HG03378 (cell line): Measurements from ENCODE around the gene IFNK.
"Not testable (repeated sequence)": the region's sequence is repeated elsewhere in the genome, so short reads cannot be mapped to it uniquely, and the experiment has no call there.

Source experiments
- ATAC-seq: cut with Tn5 transposase; IDR thresholded peaks from one replicate; pipeline ENCODE4 v1.9.1; 2021; ENCODE audit warnings: mild to moderate bottlenecking, moderate library complexity; ENCODE audit not compliant: unreplicated experiment

The IFNK gene, protein sequence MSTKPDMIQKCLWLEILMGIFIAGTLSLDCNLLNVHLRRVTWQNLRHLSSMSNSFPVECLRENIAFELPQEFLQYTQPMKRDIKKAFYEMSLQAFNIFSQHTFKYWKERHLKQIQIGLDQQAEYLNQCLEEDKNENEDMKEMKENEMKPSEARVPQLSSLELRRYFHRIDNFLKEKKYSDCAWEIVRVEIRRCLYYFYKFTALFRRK

DNA sequence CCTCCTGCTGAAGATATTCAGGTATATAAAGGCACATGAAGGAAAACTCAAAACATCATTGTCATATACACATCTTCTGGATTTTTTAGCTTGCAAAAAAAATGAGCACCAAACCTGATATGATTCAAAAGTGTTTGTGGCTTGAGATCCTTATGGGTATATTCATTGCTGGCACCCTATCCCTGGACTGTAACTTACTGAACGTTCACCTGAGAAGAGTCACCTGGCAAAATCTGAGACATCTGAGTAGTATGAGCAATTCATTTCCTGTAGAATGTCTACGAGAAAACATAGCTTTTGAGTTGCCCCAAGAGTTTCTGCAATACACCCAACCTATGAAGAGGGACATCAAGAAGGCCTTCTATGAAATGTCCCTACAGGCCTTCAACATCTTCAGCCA is at the start of gene IFNK:
TSS of gene IFNK (plus strand) at position 55 of the 400 bp plus-strand sequence. CDS start at position 102, 47 bp downstream.
- no peak for ATAC-seq

DNA sequence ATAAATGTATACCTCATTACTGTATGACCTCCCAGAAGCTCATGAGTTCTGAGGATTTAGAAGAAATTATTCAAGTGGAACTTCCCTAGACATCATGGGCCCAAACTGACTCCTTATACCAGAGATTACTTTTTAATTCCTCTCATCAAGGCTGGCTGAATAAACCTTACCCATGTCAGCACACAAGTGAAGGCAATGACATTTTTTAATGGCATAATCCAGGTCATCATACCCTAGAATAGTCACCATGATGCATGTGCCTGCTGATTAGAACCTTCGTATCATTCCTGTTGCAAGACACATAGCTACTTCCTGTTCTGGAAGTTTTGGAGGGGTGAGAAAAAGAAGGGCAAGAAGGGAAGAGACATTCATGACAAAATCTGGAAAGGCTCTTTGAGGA is 49.8 kb upstream of the IFNK start:
- ATAC-seq: no peak

DNA sequence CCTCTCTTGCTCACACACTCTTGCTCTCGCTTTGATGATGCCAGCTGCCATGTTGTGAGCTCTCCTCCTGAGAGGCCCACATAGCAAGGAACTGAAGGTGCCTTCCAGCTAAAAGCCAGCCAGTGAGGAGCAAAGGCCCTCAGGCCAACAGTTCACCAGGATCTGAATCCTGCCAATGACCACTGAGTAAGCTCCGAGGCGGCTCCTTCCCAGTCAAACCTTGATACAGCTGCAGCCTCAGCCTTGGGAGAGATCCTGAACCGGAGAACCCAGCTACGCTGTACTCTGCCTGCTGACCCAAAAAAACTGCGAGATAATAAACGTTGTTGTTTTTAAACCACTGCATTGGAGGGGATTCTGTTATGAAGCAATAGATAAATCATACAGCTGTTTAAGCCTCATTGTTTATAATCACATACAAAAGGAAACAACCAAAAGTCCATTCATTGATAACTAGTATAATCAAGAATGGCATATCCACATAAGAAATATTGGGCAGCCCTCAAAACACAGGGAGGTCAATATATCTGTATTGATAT is 49.0 kb upstream of the IFNK start:
- ATAC-seq: no peak

DNA sequence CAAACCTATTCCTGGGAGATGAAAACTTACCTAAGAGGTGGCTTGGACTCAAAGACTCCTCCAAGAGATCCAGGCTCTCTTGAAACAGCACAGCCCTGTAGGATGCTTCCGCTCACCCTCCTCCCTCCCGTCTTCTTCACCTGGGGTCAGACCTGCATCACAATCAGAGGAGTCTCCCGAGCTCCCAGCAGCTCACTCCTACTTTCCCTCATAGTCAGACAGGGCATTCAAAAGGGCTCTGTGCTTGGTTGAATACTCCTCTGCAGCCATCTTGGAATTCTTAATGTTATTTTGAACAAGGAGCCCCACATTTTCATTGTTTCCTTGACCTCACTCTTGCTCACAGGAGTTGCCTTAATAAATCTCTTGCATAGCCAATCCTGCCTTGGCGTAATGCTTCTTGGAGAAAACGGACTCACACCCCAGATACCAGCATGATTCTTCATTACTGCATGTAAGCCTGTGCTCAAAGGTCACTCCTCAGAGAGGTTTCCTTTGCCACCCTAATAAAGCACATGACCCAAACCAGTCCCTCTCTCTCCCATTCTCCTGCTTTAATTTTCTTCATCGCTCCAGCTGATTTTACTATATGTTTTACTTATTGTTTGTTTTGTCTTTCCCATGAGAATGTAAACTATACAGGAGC is 47.1 kb upstream of the IFNK start:
- ATAC-seq: no peak

DNA sequence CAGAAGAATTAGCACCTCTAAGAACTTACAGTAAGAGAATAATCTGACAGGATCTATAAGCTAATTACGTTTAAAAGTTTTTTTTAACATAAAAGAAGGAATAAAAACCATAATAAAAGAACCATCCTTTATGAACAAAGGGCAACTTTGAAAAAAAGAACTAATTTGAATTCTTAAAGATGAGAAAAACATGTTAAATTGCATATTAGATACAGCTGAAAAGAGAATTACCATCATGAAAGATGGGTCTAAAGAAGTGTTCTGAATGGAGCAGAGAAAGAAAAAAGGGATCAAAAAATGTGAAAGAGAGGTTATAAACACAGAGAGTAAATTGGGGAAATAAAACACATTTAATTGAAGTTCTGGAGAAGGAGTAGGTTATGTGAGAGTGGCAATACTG is 45.8 kb upstream of the IFNK start:
- ATAC-seq: no peak

DNA sequence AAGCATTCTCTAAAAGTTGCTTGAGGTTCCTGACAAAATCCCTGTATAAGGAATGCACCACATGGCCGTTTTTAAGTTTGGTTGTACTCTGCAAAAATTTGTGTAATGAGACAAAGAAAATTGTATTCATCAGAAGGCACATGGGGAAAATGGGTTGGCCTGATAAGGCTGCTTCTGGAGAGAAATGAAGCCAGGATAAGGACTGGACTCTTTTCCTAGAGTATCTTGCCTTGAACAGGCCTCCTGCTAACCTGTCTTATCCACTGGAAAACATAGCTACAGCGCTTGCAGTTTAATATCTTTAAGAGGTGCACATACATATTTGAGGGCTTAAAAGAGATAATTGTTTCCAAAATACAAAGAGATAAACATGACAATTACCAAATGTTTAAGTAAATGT is 41.4 kb upstream of the IFNK start:
- ATAC-seq: no peak

DNA sequence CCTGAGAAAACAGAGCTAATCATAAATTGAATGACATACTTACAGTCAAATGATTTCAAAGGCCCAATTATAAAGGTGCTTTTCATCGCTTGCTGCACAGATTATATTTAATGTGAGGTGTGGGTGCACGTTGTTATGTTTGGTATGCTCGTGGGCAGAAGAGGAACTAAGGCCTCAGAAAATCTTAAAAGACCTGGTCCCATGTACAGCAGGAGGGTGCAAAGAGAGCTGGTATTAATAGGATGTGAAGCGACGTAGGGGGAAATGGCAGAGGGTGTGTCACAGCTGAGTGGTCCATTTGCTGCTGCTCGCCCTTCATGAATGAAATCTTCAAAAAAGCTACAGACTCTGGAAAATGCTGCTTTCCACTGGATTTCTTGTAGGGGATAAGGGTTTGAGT is 40.5 kb upstream of the IFNK start:
- ATAC-seq: no peak

DNA sequence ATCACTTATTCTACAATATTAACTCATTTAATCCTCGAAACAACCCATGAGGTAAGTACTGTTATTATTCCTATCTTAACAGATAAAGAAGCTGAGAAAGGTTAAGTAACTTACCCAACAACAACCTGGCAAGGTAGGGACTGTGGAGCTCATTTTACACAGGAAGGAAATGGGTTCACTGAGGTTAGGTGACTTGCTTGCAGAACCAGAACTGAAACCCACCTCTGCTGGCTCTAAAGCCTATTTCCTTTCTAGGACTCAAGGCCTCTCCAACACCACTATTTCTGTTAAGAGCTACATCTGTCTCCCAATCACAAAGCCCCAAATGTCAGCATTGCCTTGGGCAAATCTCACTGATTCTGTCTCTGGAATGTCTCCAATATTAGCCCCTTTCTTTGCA is 38.9 kb upstream of the IFNK start:
- ATAC-seq: peak; percentile 86

DNA sequence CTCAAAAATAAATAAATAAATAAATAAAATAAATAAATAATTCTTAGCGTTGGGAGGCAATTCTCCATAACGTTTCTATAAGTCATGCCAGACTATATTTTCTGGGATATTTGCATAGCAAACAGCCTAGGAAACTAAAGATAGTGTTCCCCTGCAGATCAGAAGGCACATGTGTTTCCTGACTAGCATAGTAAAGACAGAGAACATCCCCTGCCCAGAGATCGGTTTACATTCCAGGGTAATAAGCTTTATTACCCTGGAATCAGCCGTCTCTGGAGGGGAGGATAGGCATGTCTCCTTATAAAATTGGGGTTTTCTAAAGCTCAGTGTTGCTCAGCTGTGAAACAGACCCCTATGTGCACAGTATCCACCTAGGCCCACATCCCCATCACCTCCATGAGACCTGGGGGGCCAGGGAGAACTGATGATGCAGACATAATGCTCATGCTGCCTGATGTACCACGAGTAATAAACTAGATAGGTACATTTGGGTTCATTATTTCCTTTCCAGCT is 36.9 kb upstream of the IFNK start:
- ATAC-seq: no peak

DNA sequence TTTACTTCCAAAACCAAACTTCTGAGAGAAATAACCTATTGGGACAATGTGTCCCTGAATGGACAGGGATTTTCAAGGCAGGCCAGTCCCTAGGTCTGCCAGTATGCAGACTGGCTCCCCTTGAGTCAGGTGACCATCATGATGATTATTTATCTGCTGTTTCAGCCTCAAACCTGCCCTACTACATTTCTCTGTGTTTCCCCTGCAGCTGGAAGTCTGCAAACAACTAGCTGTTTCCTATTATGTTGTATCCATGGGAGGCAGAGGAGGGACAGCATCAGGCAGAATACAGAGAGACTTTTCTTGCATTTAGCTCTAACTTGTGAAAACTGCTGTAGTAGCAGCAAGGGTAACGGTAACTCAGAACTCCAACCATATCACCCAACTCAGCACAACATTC is 36.2 kb upstream of the IFNK start:
- no peak for ATAC-seq

DNA sequence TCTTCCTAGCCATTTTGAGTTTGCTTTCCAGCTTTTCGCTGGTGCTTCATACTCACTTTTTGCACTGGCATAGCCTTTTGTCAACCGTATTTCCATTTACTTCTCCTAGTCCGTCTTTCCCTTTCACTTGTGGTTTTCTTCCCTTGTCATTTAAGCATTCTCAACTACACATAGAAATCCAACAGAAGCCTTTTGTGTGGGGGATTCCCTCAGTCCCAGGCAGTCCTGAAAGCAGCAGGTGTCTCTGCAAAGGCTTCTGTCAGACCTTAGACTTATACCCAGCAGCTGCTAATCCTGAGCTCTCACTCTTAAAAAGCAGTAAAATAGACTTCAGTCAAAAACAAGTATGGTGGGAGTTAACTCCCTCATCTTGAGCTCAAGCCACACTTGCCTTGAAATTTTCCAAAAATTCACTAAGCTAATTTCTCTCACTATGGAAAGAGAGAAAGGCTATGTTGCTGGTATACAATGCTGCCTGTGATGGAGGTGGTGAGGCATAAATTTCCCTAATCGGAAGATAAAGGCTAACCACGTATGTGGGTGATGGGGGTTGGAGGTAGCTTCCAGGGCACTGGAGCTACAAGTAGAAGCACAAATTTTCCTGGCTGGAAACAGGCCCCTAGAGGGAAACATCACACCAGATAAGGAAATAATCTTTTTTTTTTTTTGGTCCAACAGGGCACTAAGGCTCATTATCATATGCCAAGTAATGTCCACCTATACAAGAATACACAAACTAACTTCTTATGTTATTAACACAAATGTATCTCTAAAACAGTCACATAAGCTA is 34.8 kb upstream of the IFNK start:
- peak; percentile 69 for ATAC-seq

DNA sequence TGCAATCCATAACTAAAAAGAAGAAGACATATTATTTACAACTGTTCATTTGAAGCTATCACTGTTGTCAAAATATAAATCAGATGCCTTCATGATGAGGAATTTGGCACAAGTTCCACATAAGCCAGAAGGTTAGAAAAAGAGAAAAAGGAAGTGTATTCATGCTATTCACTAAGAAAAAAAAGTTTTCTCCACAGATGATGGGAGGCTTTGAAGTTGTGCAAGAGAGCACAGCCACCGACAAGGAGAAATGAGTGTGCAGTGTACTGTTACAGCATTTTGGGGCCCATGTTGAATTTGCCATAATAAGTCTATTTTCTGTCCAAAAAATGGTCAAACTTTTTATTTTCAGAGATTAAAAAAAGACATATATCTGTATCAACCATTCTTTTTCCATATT is 32.9 kb upstream of the IFNK start:
- peak; percentile 40 for ATAC-seq

DNA sequence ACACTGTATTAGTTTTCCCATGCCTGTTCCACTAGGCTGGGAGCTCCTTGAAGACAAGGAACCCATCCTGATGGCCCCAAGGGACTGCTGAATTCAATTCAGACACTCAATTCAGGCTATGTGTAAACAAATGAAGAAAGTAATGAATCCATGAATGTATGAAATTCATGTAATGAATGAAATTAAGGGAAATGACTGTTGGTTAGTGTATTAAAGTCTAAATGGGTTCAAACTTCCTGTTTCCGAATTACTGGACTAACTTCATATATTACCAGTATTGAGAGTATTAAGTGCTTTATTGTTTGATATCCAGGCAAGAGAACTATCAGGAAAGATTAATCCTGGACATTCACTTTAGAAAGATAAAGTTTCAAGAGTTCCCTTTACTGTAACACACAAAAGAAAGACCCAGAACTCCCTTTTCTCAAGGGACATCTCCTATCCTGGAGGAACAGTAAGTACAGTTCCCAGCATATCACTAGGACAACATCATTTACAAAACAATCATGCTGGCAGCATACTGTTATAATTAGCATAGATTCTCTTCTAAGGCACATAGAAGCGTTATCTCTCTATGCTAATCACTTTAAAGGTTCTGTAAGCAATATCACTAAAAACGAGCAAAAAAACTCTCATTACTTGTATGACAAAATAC is 28.5 kb upstream of the IFNK start:
- ATAC-seq: no peak

DNA sequence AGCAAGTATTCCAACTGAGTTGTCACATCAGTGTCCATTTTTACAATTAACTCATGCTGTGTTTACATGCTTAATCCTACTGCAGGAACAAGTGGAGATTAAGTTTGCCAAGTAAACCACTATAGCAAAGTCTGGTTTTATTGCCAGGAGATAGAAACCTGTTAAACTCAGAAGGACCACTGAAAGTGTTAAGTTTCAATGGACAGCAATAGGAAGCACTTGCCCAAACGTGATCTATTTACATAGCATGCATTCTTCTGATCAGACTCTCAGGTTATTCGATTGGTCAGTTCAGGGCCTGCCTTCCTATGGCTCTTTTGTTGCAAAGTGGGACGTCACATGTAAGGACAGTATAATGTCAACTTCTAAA is 28.0 kb upstream of the IFNK start:
- ATAC-seq: no peak

DNA sequence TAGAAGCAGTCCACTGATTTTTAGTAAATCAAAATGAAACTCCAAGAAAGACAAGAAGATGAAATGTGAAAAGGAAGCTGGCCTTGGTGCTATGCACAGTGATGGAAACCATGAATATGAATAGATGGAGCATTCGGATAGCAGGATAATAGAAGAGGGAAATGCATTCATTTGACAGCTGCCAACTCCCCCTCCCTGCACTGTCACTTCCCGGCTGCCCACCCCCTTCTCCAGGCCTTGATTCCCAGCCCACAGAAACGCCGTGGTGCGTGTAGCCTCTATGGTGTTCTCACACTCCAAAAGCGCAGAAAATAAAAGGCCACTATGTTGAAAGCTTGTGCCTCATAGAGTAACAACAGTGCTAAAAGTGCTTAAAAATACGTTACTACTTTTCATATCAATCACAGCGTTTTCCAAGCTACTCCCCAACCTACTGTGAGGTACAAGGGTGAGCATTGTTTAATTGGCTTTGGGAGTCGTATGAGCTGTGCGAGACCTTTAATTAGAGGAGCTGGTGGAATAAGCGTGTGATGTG is 26.1 kb upstream of the IFNK start:
- ATAC-seq: no peak

DNA sequence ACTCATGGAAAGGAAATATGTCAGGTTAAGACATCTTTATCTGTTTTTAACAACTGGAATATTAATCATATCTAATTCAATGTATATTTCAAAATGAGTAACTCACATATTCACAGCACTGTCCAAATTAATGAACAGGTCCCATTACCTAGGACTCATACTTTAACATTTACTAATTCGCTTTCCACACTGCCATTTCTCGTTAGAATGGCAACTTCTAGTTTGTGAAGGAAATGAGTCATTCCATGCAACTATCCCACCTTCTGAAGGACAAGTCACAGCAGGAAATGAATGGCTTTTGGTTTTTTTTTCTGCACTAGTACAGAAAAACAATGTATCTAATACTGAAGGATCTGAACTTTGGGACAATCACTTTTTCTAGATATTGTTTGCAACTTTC is 24.6 kb upstream of the IFNK start:
- ATAC-seq: peak; percentile 82

DNA sequence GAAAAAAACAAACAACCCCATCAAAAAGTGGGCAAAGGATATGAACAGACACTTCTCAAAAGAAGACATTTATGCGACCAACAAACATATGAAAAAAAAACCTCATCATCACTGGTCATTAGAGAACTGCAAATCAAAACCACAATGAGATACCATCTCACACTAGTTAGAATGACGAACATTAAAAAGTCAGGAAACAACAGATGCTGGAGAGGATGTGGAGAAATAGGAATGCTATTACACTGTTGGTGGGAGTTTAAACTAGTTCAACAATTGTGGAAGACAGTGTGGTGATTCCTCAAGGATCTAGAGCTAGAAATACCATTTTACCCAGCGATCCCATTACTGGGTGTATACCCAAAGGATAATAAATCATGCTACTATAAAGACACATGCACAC is 23.2 kb upstream of the IFNK start:
- ATAC-seq: not testable (repeated sequence)

DNA sequence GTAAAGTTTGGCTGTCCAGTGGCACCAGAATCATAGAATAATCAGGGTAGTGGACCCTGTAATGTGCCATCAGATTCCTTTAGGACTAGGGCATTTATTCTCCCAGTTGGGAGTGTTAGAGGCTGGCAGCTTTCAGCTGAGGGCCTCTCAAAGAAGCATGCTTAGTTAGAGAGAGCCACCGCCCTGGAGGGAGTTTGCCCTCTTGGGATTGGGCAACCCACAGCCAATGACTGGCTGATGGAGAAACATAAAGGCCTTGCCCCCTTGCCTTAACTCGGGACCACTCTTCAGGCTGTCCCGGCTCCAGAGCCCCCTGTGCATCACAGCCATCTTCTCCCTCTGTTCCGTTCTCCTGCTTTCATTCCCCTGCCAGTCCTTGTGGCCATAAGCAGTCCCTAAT is 20.5 kb upstream of the IFNK start:
- ATAC-seq: no peak

DNA sequence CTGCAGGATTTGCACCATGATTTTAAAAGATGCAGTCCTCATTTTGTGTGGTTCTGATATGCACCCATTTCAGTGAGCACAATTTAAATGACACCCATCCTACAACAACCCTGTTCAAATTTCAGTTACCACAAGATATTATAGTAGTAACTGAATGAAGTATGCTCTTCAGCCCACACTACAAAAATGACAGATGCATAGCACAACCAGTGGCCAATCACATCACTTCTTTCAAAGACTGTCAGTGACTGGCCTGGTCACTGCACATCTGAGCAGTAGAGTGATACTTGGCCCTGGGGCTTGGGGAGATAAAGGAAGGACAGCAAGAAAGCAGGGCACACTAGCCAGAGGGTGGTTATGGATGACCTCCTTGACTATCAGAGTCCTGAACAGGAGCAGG is 19.8 kb upstream of the IFNK start:
- ATAC-seq: no peak

DNA sequence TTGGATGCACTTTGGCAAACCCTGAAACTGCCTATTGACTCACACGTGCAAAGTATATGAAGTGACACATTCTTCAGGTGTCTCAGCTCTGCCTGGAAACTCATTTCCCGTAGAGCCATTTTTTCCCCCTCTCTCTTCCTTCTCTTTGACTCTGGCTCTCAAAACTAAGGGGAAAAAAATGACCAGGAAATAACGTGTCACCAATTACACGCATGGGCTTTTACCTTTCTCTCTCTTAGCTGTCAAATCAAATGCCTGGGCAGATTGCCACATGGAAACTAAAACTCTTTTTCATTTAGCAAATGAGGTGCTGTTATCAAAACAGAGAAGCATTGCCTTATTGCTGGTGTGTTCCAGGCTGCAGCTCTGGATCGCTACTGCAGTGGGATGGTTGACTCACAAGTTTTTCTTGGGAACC is 18.3 kb upstream of the IFNK start:
- no peak for ATAC-seq

DNA sequence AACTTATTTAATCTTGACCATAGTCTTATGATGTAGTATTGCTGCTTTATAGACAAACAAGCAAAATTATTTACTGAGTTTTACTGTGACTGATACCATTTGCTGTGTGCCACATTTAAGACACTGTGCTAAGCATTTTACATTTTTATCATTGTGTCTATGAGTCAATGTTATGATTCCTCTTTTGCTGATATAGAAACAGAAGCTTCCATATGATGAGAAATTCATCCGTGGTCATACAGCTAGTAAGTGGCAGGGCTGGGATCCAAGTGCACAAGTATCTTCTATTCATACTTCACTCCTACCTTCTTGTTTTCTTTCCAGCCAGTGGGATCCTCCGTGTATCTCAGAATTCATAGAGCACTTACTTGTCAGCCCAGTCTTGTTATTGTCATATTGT is 17.1 kb upstream of the IFNK start:
- no peak for ATAC-seq
